ENCODE results near the gene KRT33A.
"Not testable (repeated sequence)": the region's sequence is repeated elsewhere in the genome, so short reads cannot be mapped to it uniquely, and the experiment has no call there.

Gene KRT33A

GRCh38 chr17:41350381-41350878, at the start of gene KRT33A:
Gene KRT33A (minus strand): TSS chr17:41350828. CDS start chr17:41350767, 61 bp downstream.
- DNase-seq = not testable (repeated sequence)

GRCh38 chr17:41396996-41397660, 46.5 kb upstream of the KRT33A start, which contains the start of gene KRT31:
Gene KRT31 (minus strand): TSS chr17:41397608. CDS start chr17:41397539, 69 bp downstream.
- DNase-seq = no peak

- DNase-seq = no peak
These were observed 45.7 kb upstream of the KRT33A start for GRCh38 chr17:41396340-41396739.

GRCh38 chr17:41395611-41396010, 45.0 kb upstream of the KRT33A start:
- DNase-seq = no peak

- not testable (repeated sequence) for DNase-seq
These were observed 44.4 kb upstream of the KRT33A start for GRCh38 chr17:41395044-41395443.

- DNase-seq = no peak
These were observed 43.8 kb upstream of the KRT33A start for GRCh38 chr17:41394254-41394996.

- no peak for DNase-seq
These were observed 43.2 kb upstream of the KRT33A start for GRCh38 chr17:41393826-41394225.

GRCh38 chr17:41393294-41393693, 42.7 kb upstream of the KRT33A start:
- DNase-seq = no peak

- DNase-seq = no peak
These were observed 41.6 kb upstream of the KRT33A start for GRCh38 chr17:41392278-41392677.

- no peak for DNase-seq
These were observed 40.9 kb upstream of the KRT33A start for GRCh38 chr17:41391535-41391934.

GRCh38 chr17:41390411-41390938, 39.8 kb upstream of the KRT33A start:
- DNase-seq = no peak

- DNase-seq = no peak
These were observed 37.0 kb upstream of the KRT33A start for GRCh38 chr17:41387670-41388069.

GRCh38 chr17:41386227-41386626, 35.6 kb upstream of the KRT33A start:
- no peak for DNase-seq

- DNase-seq = no peak
These were observed 33.1 kb upstream of the KRT33A start for GRCh38 chr17:41383690-41384089.

- DNase-seq = no peak
These were observed 31.8 kb upstream of the KRT33A start for GRCh38 chr17:41382394-41382793.

GRCh38 chr17:41381943-41382342, 31.3 kb upstream of the KRT33A start, which contains the start of gene KRT34:
Gene KRT34 (minus strand): TSS chr17:41382306. CDS start chr17:41382246, 60 bp downstream.
- DNase-seq = not testable (repeated sequence)

- DNase-seq = not testable (repeated sequence)
These were observed 29.5 kb upstream of the KRT33A start for GRCh38 chr17:41380091-41380490.

GRCh38 chr17:41377546-41377945, 26.9 kb upstream of the KRT33A start:
- DNase-seq = no peak

GRCh38 chr17:41369713-41370112, 19.1 kb upstream of the KRT33A start, which contains the start of gene KRT33B:
Gene KRT33B (minus strand): TSS chr17:41369813. CDS start chr17:41369750, 63 bp downstream.
- DNase-seq = no peak

GRCh38 chr17:41369023-41369422, 18.4 kb upstream of the KRT33A start:
- DNase-seq = no peak

- no peak for DNase-seq
These were observed 16.9 kb upstream of the KRT33A start for GRCh38 chr17:41367426-41368075.

- no peak for DNase-seq
These were observed 15.4 kb upstream of the KRT33A start for GRCh38 chr17:41366070-41366469.

- DNase-seq = no peak
These were observed 13.3 kb upstream of the KRT33A start for GRCh38 chr17:41363881-41364280.
